Measurements from ENCODE around the gene LBH. TPM values are rescaled to one million over a fixed set of nuclear protein-coding genes. Genes with fewer than 3 reads are reported as not detected.

Gene LBH
- total and polyA plus RNA-seq, 2 donors (not counting 3 experiments of a cell fraction or from before 2014, with no cell fraction given), result 5.3 to 5.5 TPM

- CTCF ChIA-PET, result interaction anchor here (1.1 kb wide), 1 partner anchor 8 kb away, joined by 3 read pairs; no protein-coding TSS in a partner anchor
- FAIRE-seq (no peak), DNase-seq (ENCODE audit: low read depth, low spot score) (no peak)
- no peak overlapping the region for H3K27ac ChIP-seq (ENCODE audit: insufficient read depth, low read depth, low read length)
- no peak overlapping the region for H3K9ac ChIP-seq (replicated peaks; ENCODE audit: extremely low read depth, insufficient read depth, low read length)
- H3K4me2 ChIP-seq (ENCODE audit: insufficient read depth, low read length), result no peak overlapping the region
- no peak overlapping the region for H3K4me3 ChIP-seq (replicated peaks in 1 of 3; ENCODE audit: insufficient read depth in 1 of 3, low read depth in 1 of 3, low read length in 3 of 3)
- BruUV-seq (replicated peaks), result no TSS peak
- no peaks in the 10 kb centered on the region for H3K79me2 ChIP-seq (ENCODE audit: control insufficient read depth, insufficient read depth, low read length)
- no peaks in the 10 kb centered on the region for H3K27me3 ChIP-seq (ENCODE audit: control insufficient read depth in 2 of 2, insufficient read depth in 2 of 2, low read length in 2 of 2)
- H4K20me1 ChIP-seq (replicated peaks; ENCODE audit: control insufficient read depth, extremely low read depth, insufficient read depth, low read length), result no peaks in the 10 kb centered on the region
- dilution Hi-C loops (cut with MboI; ENCODE audit: extremely low pct_ligation_motif_present, low sequenced_read_pairs) (no loop called here), intact Hi-C loops (cut with micrococcal nuclease) (no loop called here)
- TF ChIP-seq POLR2AphosphoS5 (IDR thresholded peaks at IDR 0.05; ENCODE audit: insufficient read depth, low read depth, low read length) (no peak), POLR2A (IDR thresholded peaks at IDR 0.05; ENCODE audit: low read depth, low read length) (no peak)
- no peak overlapping the region for H2AFZ ChIP-seq (ENCODE audit: low read depth, low read length)
- H3K36me3 ChIP-seq (ENCODE audit: control insufficient read depth in 2 of 2, extremely low read depth in 1 of 2, insufficient read depth in 2 of 2, low read length in 2 of 2), result no peaks in the 10 kb centered on the region
- POLR2A ChIA-PET, result no interaction called here
- no peaks in the 10 kb centered on the region for H3K4me1 ChIP-seq (ENCODE audit: control insufficient read depth, extremely low read depth, insufficient read depth, low read length)
- no peaks in the 10 kb centered on the region for H3K9me1 ChIP-seq (replicated peaks; ENCODE audit: control insufficient read depth, extremely low read depth, insufficient read depth, low read length)
- no peaks in the 10 kb centered on the region for H3K9me3 ChIP-seq (replicated peaks; ENCODE audit: control insufficient read depth, insufficient read depth, low read length)
Observed at GRCh38 chr2:30280596-30281434, 49.5 kb downstream of the LBH start.

GRCh38 chr2:30282081-30282480, 50.7 kb downstream of the LBH start:
- no TSS peak for BruUV-seq (replicated peaks)
- CTCF ChIA-PET, result no interaction called here

More at GRCh38 chr2:30282081-30282480, 50.7 kb downstream of the LBH start:
- no peak for FAIRE-seq
- TF ChIP-seq JUN (IDR thresholded peaks at IDR 0.05; ENCODE audit: borderline replicate concordance, insufficient read depth, insufficient read length, low read depth) (no peak), MAX (IDR thresholded peaks at IDR 0.05; ENCODE audit: insufficient read depth, insufficient read length) (no peak), FOS (IDR thresholded peaks at IDR 0.05; ENCODE audit: borderline replicate concordance, insufficient read depth, low read length) (no peak), POLR2A (IDR thresholded peaks at IDR 0.05; ENCODE audit: low read depth, low read length) (no peak), POLR2AphosphoS5 (IDR thresholded peaks at IDR 0.05; ENCODE audit: insufficient read depth, low read depth, low read length) (no peak), CTCF (IDR thresholded peaks at IDR 0.05; ENCODE audit: extremely low read depth in 1 of 2, insufficient read depth in 1 of 2, low read depth in 1 of 2, low read length in 2 of 2) (no peak), MYC (IDR thresholded peaks at IDR 0.05; ENCODE audit: low read depth, low read length) (no peak), GATA2 (IDR thresholded peaks at IDR 0.05; ENCODE audit: insufficient read depth, insufficient read length, low read depth, low read length) (no peak), EZH2 (IDR thresholded peaks at IDR 0.05; ENCODE audit: borderline replicate concordance, low read depth, low read length, severe bottlenecking) (no peak)
- H4K20me1 ChIP-seq (replicated peaks; ENCODE audit: control insufficient read depth, extremely low read depth, insufficient read depth, low read length), result no peaks in the 10 kb centered on the region
- no peak overlapping the region for H3K4me2 ChIP-seq (ENCODE audit: insufficient read depth, low read length)
- no peak overlapping the region for H3K9ac ChIP-seq (replicated peaks; ENCODE audit: extremely low read depth, insufficient read depth, low read length)
- POLR2A ChIA-PET, result no interaction called here
- DNase-seq (ENCODE audit: low read depth, low spot score), result no peak
- H3K9me3 ChIP-seq (replicated peaks; ENCODE audit: control insufficient read depth, insufficient read depth, low read length), result no peaks in the 10 kb centered on the region
- no peak overlapping the region for H2AFZ ChIP-seq (ENCODE audit: low read depth, low read length)
- no peaks in the 10 kb centered on the region for H3K27me3 ChIP-seq (ENCODE audit: control insufficient read depth in 2 of 2, insufficient read depth in 2 of 2, low read length in 2 of 2)
- H3K4me3 ChIP-seq (replicated peaks in 1 of 3; ENCODE audit: insufficient read depth in 1 of 3, low read depth in 1 of 3, low read length in 3 of 3), result no peak overlapping the region
- no peaks in the 10 kb centered on the region for H3K36me3 ChIP-seq (ENCODE audit: control insufficient read depth in 2 of 2, extremely low read depth in 1 of 2, insufficient read depth in 2 of 2, low read length in 2 of 2)
- H3K27ac ChIP-seq (ENCODE audit: insufficient read depth, low read depth, low read length), result no peak overlapping the region
- no peaks in the 10 kb centered on the region for H3K4me1 ChIP-seq (ENCODE audit: control insufficient read depth, extremely low read depth, insufficient read depth, low read length)
- H3K9me1 ChIP-seq (replicated peaks; ENCODE audit: control insufficient read depth, extremely low read depth, insufficient read depth, low read length), result no peaks in the 10 kb centered on the region
- dilution Hi-C loops (cut with MboI; ENCODE audit: extremely low pct_ligation_motif_present, low sequenced_read_pairs) (no loop called here), intact Hi-C loops (cut with micrococcal nuclease) (no loop called here)
- no peaks in the 10 kb centered on the region for H3K79me2 ChIP-seq (ENCODE audit: control insufficient read depth, insufficient read depth, low read length)

Data from endothelial cell of umbilical vein (primary cell).